AG08395 (cell line): ENCODE data around the gene GEMIN5.
A peak's percentile ranks its signal among the peaks of the same experiment; 100 is the strongest.
"Not testable (repeated sequence)": the region's sequence is repeated elsewhere in the genome, so short reads cannot be mapped to it uniquely, and the experiment has no call there.

Experiments used
- DNase-seq: peaks from one replicate; pipeline ENCODE4 v3.0.0; 2012; ENCODE audit warnings: mixed read lengths, low spot score

GEMIN5 gene, protein sequence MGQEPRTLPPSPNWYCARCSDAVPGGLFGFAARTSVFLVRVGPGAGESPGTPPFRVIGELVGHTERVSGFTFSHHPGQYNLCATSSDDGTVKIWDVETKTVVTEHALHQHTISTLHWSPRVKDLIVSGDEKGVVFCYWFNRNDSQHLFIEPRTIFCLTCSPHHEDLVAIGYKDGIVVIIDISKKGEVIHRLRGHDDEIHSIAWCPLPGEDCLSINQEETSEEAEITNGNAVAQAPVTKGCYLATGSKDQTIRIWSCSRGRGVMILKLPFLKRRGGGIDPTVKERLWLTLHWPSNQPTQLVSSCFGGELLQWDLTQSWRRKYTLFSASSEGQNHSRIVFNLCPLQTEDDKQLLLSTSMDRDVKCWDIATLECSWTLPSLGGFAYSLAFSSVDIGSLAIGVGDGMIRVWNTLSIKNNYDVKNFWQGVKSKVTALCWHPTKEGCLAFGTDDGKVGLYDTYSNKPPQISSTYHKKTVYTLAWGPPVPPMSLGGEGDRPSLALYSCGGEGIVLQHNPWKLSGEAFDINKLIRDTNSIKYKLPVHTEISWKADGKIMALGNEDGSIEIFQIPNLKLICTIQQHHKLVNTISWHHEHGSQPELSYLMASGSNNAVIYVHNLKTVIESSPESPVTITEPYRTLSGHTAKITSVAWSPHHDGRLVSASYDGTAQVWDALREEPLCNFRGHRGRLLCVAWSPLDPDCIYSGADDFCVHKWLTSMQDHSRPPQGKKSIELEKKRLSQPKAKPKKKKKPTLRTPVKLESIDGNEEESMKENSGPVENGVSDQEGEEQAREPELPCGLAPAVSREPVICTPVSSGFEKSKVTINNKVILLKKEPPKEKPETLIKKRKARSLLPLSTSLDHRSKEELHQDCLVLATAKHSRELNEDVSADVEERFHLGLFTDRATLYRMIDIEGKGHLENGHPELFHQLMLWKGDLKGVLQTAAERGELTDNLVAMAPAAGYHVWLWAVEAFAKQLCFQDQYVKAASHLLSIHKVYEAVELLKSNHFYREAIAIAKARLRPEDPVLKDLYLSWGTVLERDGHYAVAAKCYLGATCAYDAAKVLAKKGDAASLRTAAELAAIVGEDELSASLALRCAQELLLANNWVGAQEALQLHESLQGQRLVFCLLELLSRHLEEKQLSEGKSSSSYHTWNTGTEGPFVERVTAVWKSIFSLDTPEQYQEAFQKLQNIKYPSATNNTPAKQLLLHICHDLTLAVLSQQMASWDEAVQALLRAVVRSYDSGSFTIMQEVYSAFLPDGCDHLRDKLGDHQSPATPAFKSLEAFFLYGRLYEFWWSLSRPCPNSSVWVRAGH (N-terminal part only)

DNA sequence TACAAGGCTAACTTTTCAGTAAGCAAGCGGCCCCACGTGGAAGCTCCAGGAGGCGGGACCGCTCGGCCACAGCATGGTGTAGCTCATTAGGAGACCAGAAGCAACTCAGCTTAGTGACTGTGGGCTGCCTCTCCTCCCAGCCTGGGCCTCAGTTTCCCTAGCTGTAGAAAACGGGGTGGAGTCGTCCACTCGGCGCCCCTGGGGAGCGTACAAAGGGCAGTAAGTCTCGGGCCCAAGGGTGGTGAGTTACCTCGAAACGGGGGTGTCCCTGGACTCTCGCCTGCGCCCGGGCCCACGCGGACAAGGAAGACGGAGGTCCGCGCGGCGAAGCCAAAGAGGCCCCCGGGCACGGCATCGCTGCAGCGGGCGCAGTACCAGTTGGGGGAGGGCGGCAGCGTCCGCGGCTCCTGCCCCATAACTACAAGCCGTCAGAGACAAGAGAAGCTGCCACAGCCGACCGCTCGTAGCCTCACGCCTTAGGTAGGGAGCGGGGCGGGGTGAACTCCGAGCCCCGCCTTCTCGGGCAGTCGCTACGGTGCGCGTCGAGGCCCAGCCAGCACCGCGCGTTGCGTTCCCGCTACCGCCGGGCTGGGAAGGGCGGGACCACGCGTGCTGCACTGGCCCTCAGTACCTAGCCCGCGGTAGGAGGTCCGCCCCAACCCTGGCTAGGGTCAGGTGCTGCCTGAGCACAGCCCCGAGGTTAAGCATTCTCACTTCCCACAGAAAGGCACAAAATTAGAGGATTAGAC is at the start of gene GEMIN5:
GEMIN5 (minus strand) TSS at position 494 of the 749 bp plus-strand sequence; CDS start at position 416, 78 bp downstream.
- DNase-seq, result peak; percentile 94

DNA sequence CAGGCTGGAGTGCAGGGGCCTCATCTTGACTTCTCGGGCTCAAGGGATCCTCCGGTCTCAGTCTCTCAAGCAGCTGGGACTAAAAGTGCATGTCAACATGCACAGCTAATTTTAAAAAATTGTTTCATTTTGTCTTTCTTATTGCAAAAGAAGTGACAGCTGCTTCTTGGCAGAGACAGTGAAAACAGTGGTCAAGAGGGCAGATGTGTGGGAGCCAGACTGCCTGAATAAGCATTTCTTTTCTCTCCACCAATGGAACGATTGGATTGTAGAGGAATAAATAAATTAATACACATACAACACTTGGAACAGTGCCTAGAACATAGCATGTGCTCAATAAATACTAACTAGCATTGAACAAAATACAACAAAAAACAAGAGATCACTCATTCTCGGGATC is 48.1 kb upstream of the GEMIN5 start:
- DNase-seq, result no peak

DNA sequence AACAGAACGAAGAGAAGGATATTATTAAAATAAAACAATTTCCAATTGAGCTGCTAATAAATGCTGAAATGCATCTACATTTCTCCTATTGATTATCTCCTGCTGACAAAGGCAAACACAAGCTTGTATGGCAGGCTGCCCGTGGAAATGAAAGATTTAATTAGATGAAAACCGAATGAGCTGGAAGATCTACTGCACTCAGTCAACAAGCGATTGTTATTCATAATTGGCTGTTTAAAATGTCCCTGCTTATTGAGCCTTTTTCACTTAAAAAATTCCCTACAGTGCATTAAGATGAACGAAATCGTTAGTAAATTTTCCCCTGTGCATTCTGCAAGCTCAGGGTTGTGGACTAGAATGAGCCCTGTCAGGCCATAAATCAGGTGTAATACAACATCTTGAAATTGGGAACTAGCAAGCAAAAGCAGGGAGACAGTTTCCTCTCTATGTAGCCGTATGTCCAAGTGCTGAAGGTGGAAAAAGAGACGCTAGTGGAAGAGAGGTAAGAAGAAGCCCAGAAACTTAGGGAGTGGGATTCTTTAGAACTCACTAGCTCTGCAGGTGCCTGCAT is 47.0 kb upstream of the GEMIN5 start:
- DNase-seq, result no peak

DNA sequence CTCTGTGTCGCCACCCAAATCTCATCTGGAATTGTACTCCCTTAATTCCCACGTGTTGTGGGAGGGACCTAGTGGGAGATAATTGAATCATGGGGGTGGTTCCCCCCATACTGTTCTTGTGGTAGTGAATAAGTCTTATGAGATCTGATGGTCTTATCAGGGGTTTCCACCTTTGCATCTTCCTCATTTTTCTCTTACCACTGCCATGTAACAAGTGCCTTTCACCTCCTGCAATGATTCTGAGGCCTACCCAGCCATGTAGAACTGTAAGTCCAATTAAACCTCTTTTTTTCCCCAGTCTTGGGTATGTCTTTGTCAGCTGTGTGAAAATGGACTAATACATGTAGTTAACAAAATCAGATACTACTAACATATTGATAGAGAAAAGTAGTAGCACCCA is 40.3 kb upstream of the GEMIN5 start:
- not testable (repeated sequence) for DNase-seq

DNA sequence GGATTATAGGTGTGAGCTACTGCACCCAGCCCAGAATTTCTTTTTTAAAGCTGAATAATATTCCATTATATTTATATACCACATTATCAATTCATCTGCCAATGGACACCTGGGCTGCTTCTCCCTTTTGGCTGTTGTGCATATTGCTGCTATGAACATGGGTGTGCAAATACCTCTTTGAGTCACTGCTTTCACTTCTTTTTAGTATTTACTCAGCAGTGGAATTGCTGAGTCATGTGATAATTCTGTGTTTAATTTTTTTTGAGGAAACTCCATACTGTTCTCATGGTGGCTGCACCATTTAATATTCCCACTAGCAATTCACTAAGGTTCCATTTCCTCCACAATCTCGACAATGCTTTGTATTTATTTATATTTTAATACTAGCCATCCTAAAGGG is 39.4 kb upstream of the GEMIN5 start:
- no peak for DNase-seq

DNA sequence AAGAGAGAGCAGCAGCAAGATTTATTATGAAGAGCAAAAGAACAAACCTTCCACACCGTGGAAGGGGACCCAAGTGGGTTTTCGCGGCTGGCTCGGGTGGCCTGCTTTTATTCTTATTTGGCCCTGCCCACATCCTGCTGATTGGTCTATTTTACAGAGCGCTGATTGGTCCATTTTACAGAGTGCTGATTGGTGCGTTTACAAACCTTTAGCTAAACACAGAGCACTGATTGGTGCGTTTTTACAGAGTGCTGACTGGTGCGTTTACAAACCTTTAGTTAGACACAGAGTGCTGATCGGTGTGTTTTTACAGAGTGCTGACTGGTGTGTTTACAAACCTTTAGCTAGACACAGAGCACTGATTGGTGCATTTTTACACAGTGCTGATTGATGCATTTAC is 38.1 kb upstream of the GEMIN5 start:
- not testable (repeated sequence) for DNase-seq

DNA sequence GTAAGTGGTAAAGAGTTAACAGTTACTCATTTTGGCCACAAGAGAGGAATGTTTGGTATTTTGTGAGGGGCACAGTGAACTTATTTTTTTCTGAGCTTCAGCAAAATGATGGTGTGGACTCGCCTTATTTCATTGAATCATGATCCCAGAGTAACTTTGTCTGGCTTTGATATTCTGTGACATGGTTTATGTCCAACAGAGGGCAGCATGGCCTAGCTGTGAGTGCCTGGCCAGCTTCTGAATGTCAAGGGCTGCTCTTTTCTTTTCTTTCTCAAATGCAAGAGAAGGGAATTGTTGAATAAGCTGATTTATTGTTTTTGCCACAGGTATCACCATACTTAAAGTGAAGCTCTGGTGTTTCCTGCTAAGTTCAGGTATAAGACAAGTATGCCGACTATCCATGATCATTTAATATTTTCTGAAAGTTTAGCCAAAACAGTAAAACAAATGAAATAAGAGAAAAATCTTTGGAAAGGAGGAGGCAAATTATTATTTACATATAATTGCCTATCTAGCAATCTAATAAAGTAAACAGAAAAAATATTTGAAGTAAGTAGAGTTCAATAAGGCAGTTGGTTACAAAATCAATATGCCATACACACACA is 34.6 kb upstream of the GEMIN5 start:
- peak; percentile 52 for DNase-seq

DNA sequence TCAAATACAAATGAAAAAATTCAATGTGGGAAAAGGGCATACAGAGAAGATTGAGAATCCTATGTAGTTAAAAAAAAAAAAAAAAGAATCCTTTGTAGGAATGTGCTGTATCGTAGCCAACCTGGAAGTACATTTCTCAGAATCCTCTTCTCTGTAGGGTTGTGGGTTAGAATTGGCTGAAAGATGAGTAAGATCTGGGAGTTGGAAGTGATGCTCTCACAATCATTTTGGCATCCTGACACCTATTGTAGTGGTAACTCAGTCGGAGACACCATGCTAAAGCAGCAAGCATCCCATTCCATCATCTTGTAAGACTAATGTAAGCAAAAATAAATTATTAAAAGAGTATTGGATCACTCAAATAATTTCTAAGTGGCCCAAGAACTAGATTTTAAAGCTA is 33.5 kb upstream of the GEMIN5 start:
- peak; percentile 39 for DNase-seq

DNA sequence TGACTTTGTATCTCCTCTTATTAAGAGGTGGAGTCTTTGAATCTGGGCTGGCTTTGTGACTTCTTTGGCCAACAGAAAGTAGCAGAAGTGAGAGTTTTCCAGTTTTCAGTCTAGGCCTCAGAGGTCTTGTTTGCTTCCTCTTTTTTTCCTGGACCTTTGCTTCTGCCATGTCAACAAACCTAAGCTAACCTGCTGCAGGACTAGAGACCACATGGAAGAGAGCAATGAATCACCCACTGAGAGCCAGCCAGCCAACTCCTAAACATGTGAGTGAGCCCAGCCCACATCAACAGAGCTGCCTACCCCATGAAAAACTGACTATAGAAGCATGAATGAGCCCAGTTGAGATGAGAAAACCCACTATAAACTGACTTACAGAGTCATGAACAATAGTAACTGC is 32.7 kb upstream of the GEMIN5 start:
- peak; percentile 13 for DNase-seq

DNA sequence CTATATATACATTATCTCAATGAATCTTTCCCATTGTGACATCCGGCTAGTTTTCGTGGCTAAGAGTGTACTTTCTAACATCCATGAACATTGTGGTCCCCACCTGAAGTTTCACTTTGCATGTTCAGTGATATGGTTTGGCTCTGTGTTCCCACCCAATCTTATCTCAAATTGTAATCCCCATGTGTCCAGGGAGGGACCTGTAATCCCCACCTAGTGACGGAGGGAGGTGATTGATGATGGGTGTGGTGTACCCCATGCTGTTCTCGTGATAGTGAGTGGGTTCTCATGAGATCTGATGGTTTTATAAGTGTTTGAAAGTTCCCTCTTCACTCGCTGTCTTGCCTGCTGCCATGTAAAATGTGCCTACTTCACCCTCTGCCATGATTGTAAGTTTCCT is 30.9 kb upstream of the GEMIN5 start:
- no peak for DNase-seq

DNA sequence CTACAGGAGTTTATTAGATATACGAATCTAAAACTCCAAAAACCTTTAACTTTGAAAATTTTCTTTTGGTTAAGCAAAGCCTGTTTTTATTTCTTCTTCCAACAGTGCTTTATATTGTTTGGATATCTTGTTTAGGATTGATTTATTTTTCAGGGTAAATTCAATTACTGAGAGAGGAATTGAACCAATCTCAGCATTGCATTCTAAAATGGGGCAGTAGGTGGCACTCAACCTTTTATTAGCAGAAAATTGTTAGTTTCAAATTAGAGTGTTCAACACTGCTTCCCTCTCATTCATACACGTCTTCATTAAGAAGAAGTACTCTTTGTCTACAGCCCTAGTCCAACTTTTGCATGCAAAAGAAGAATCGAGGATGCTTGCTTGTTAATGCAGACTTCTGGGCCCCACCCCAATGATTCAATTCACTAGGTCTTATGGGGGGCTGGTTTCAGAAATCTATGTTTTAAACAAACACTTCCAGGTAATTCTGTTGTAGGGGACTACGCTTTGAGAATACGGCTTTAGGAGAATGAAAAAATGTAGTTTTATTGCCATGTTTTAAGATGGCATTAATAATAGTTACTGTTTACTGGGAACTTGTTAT is 29.5 kb upstream of the GEMIN5 start:
- DNase-seq, result peak; percentile 38

DNA sequence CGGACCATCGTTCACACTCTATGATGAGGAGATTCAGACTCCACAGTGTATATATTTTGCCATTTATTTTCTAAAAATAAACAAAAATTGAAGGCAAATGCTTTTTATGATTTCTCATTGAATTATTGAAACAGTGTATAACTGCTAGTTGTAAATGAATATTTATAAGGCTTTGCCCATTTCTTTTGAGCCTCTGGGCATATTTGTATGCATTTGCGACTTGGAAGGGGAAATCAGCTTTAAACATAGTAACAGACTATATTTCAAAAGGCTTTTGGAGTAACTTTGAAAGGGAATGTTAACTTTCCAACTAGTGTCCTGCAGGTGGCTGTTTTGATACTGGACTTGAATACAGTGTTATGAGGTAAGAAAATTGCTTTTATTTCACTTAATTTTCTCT is 28.9 kb upstream of the GEMIN5 start:
- no peak for DNase-seq

DNA sequence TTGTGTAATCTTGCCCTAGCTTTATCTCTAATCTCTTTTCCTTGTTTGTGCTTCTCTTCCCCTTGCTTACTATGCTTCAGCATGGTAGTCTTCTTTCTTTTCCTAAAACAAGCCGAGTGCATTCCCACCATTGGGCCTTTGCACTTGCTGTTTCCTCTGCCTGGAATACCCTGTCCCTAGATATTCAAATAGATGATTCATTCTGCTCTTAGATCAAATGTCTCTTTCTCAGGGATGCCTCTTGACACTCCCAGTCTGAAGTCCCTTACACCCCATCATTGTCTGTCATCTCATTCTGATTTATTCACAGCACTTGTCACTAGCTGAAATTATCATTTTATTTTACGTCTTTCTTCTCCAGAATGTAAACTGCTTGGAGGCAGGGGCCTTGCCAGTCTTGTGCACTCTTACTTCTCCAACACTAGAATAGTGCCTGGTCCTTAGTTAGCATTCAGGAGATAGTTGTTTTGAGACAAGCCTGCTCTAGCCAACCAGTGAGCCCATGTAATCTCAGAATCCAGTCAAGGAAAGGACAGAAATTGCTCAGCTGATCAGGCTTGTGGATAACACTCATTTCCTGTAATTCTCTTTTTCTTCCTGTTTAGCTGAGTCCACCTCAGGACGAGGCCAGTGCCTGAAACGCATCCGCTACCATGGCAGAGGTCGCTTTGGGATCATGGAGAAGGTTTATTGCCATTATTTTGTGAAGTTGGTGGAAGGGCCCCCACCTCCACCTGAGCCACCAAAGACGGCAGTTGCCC is 28.2 kb upstream of the GEMIN5 start:
- no peak for DNase-seq

DNA sequence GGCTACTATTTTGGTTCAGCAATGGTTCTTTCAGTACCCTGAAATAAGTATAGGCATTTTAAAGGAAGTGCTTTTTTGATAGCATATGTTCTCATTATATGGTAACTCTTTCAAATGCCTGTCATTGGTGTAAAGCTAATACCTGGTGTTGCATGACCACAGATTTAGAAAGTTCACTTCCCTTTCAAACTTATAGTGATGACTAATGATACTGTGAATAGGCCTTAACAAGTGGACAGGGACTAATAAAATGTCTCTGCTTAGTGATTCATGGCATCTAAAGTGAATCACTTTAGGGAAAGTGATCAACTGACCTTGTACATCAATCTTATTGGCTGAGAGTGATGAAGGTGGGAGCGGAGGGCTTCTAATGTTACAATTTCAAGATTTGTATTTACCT is 24.5 kb upstream of the GEMIN5 start:
- DNase-seq, result peak; percentile 13

DNA sequence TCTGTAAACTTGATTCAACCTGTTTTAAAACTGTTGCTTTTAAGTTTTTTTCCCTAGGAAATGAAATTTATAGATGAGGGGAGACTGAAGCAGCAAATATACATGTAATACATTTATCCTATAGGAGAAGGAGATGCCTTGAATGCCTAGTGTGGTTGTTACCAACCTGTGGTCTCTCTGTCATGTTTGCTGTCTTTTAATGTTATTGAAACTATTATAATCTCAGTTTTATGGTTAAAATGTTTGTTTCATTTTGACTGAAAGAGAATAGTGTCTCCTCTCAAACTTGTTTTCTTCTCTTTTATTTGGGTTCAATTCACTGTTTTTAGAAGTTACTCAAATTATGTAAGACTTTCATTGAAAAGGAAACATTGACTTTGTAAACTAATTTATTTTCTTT is 18.7 kb upstream of the GEMIN5 start:
- no peak for DNase-seq

DNA sequence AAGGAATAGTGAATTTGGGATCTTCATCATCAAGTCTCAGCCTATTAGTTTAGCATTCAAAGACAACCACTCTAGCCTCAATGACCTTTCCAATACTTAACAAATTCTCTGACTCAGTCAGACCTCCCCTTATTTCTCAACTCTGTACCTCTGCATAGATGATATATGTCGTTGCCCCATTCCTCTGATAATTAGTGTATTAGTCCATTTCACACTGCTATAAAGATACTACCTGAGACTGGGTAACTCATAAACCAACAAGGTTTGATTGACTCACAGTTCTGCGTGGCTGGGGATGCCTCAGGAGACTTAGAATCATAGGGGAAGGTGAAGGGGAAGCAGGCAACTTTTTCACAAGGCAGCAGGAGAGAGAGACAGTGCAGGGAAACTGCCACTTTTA is 11.8 kb upstream of the GEMIN5 start:
- no peak for DNase-seq

DNA sequence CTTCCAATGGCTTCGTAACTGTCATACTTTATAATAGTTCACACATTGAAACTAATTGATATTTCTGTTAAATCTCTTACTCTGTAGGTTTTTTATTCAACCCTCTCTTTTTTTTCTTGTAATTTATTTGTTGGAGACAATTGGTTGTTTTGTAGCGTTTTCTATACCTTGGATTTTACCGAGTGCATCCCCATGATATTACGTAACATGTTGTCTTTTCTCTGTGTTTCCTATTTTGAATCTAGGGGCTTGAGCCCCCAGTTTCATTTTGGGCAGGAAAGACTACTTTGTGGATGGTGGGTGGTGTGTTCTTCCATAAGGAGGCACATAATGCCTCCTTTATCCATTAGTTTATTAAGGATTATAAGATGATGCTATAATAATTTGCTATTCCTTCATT is 10.3 kb upstream of the GEMIN5 start:
- no peak for DNase-seq

DNA sequence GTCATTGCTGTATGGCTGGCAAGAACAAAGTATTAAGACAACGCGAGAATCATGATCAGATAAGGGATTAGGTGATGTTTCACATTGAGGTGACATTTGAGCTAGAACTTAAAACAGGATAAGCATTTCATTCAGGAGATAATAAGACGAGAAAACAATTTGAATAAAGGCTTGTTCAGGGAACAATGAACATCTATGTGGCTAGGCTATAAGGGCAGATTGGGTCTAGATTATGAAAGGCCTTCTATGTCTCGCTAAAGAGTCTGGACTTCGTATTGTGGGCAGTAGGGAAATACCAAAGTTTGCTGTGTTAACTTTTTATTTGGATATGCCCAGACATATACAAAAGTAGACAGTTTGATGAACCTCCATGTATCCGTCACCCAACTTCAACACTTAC is 9.8 kb upstream of the GEMIN5 start:
- no peak for DNase-seq

DNA sequence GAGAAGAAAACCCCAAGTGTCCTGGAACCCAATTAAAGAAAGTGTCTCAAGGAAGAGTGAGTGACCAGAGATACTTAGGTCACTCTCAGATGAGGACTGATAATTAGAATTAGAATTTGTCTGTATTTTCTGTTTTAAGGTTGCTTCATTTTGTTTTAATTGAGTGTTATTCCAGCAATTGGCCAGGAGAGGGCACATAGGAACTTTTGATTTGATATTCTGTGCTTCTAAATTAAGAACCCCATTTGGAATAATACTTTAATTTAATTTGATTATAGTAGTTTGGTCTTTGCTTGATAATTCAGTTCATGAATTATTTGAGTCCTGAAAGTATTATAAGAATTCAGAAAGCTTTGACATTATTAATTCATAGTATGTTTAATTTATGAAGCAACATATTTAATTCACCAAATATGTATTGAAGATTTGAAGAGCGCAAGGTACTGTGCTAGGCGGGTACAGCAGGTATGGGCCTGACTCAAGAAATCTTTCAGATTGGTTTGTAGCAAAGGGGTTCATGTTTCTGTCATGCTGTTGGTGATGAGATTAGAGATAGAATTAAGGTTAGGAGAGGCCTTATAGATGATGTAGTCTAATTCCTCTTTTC is 7.8 kb upstream of the GEMIN5 start:
- DNase-seq, result peak; percentile 47
